ENCODE results near the gene PCDHGA8.

GRCh38 chr5:141343953-141344463 lies 48.4 kb upstream of the PCDHGA8 start:
- no peak for TF ChIP-seq CTCF (conservative IDR thresholded peaks at IDR 0.05 in 1 of 2, IDR thresholded peaks at IDR 0.05 in 1 of 2; ENCODE audit: low read depth in 1 of 2, low read length in 2 of 2)
- TF ChIP-seq EZH2 (IDR thresholded peaks at IDR 0.05; ENCODE audit: low read length, missing control alignments): no peak
